Omental fat pad (tissue), 4 donors: Measurements from ENCODE around the gene WBP1. TPM values are rescaled to one million over a fixed set of nuclear protein-coding genes. Genes with fewer than 3 reads are reported as not detected.
"Not testable (repeated sequence)": the region's sequence is repeated elsewhere in the genome, so short reads cannot be mapped to it uniquely, and the experiment has no call there.

ENCODE experiments used
- ATAC-seq: fragments of 150-250 bp; one replicate; pipeline ENCODE4 v1.9.1; 2016; ENCODE audit warnings: mild to moderate bottlenecking, moderate library complexity; ENCODE audit not compliant: low FRiP score
- DNase-seq: peaks from one replicate; pipeline ENCODE4 v3.0.0-alpha.2; 2019; ENCODE audit warnings: low spot score
- CTCF ChIP-seq, 3 donors: fragments of 450-650 bp; IDR thresholded peaks; one replicate each; pipeline ENCODE4 v1.5.1; 2016 to 2017; ENCODE audit warnings: antibody characterized with exemption in 3 of 3, mild to moderate bottlenecking in 3 of 3, moderate library complexity in 2 of 3
- total RNA-seq, 4 donors: library from RNA; depleted of rRNA; stranded (reverse); fragments of >200 nt; gene quantifications; one replicate each; pipeline ENCODE4 v1.1.0, GENCODE V29; 2016

Gene WBP1
- total RNA-seq, 4 donors from 2014 or later = 34.9 to 64.5 (median 44.3) TPM

- no peak for DNase-seq
- no peak for ATAC-seq
- no peak for TF ChIP-seq CTCF (IDR thresholded peaks at IDR 0.05)
Observed at GRCh38 chr2:74464406-74464805, 6.2 kb downstream of the WBP1 start.

- ATAC-seq, DNase-seq: not testable (repeated sequence)
Observed at GRCh38 chr2:74470742-74471141, 12.5 kb downstream of the WBP1 start.

GRCh38 chr2:74471332-74472065, 13.3 kb downstream of the WBP1 start:
- TF ChIP-seq CTCF (IDR thresholded peaks at IDR 0.05) = no peak
- ATAC-seq = no peak
- DNase-seq = no peak

GRCh38 chr2:74472086-74472944, 14.1 kb downstream of the WBP1 start, which contains the start of gene MRPL53:
TSS of gene MRPL53 (minus strand) at chr2:74472680. CDS start at chr2:74472660, 20 bp downstream.
- TF ChIP-seq CTCF (IDR thresholded peaks at IDR 0.05) = no peak
- ATAC-seq = peak; percentile 90
- DNase-seq = peak; percentile 98

- TF ChIP-seq CTCF (IDR thresholded peaks at IDR 0.05) = no peak
- no peak for ATAC-seq
- DNase-seq = no peak
Observed at GRCh38 chr2:74472945-74473258, 14.7 kb downstream of the WBP1 start.

- TF ChIP-seq CTCF (IDR thresholded peaks at IDR 0.05) = no peak
- DNase-seq (no peak), ATAC-seq (no peak)
Observed at GRCh38 chr2:74474481-74474880, 16.2 kb downstream of the WBP1 start.

- no peak for ATAC-seq
- no peak for TF ChIP-seq CTCF (IDR thresholded peaks at IDR 0.05)
- no peak for DNase-seq
Observed at GRCh38 chr2:74474899-74475298, 16.7 kb downstream of the WBP1 start.
